ENCODE results near the gene PARD3.
"Not testable (repeated sequence)": the region's sequence is repeated elsewhere in the genome, so short reads cannot be mapped to it uniquely, and the experiment has no call there.

- TF ChIP-seq, protein P1, sequence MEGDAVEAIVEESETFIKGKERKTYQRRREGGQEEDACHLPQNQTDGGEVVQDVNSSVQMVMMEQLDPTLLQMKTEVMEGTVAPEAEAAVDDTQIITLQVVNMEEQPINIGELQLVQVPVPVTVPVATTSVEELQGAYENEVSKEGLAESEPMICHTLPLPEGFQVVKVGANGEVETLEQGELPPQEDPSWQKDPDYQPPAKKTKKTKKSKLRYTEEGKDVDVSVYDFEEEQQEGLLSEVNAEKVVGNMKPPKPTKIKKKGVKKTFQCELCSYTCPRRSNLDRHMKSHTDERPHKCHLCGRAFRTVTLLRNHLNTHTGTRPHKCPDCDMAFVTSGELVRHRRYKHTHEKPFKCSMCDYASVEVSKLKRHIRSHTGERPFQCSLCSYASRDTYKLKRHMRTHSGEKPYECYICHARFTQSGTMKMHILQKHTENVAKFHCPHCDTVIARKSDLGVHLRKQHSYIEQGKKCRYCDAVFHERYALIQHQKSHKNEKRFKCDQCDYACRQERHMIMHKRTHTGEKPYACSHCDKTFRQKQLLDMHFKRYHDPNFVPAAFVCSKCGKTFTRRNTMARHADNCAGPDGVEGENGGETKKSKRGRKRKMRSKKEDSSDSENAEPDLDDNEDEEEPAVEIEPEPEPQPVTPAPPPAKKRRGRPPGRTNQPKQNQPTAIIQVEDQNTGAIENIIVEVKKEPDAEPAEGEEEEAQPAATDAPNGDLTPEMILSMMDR (IDR thresholded peaks at IDR 0.05) = not testable (repeated sequence)
- not testable (repeated sequence) for TF ChIP-seq POLR2A (IDR thresholded peaks at IDR 0.05)
These were observed 114.3 kb downstream of the PARD3 start for GRCh38 chr10:34700752-34701151.
